Measurements from ENCODE around the gene KCNH1. TPM values are rescaled to one million over a fixed set of nuclear protein-coding genes. Genes with fewer than 3 reads are reported as not detected.

KCNH1 gene
- total RNA-seq, 2 donors from 2014 or later: 3.2 to 3.5 TPM

DNA sequence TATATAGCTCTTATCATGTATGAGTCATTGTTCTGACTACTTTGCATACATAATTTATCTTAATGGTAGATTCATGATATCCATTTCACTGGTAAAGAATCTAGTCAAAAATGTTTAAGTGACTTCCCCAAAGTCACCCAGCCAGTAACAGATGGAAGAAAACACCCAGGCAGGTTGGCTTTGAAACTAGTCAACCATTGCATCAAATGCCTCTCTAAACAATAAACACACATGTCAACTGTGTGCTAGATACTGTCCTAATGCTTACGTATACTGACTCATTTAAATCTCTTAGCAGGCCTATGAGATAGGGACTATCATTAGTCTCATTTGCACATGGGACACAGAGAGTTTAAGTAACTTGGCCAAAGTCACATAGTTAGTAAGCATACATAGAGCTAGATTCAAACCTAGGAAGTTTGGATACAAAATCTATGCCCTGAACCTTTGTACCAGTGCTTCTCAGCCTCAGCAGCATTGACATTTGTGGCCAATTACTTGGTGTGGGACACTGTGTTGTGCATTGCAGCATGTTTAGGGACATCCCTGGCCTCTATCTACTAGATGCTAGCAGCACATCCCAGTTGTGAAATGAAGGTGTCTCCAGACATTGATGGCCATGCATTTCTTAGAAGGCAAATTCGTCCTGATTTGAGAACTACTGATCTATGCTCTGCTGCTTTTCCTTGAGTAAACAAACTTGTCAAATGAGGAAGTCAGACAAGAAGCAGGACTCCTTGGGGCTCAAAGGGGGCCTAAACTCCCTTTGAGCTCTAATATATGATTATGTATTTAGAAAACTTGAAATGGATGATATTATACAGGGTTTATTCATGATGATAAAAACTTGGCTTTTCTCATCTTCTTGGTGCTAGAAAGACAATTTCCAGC, 316.3 kb downstream of the KCNH1 start:
- DNase-seq: no peak
- no peaks in the 10 kb centered on the region for H3K27me3 Mint-ChIP-seq (ENCODE audit: insufficient read depth)
- WGBS, 2 experiments (ENCODE audit: insufficient coverage in 1 of 2, insufficient read length in 1 of 2): 87 to 91% methylated on average over 2 of the region's 2 CpGs

DNA sequence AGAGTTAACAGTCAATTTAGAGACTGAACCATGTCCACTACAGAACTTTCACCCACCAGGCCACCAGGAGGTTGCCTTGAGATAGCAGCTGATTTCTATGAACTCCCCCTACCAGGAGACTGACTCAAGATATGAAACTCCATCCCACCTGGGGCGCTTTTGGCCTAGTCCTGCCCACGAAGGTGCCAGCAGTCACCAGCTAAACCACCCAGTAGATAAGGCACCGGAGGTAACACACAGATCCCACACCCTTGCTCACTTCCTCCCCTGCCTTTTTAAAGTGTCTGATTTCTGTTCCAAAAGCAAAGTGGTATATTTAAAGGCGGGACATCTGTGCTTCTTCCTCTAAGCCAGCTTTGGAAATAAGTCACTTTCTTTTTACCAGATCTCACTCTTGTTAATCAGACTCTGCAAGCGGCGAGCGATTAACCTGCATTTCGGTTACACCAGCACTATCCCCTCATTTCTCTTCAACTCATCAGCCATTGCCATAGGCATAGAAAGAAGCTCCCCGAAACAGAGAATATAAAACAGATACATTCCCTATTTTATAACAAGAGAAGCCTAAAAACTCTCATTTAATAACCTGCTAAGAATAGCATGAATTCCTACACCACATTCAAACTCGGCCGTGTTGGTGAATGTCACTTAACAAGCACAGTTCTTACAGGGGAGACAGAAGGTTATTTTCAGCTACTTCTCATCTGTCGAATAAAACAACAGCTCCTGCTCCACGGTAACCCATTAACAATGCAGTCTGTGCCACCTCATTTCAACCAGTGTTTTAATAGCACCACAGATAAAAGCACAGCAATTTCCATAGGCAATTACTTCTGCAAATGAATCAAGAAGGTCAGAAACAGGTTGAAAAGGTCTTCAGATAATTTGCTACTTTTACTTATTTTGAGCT, 318.1 kb downstream of the KCNH1 start:
- Mint-ChIP-seq H3K27me3 (ENCODE audit: insufficient read depth) (no peaks in the 10 kb centered on the region), H3K4me3 (no peak overlapping the region), H3K27ac (no peak overlapping the region), H3K36me3 (ENCODE audit: low read depth) (no peaks in the 10 kb centered on the region), H3K4me1 (peaks cover 6% of the 10 kb centered on the region), H3K9me3 (no peaks in the 10 kb centered on the region)
- H3K4me3 ChIP-seq (ENCODE audit: low read length): no peak overlapping the region
- DNase-seq: no peak
- no peaks in the 10 kb centered on the region for H3K9me3 ChIP-seq (ENCODE audit: control insufficient read depth, low read length)
- no peaks in the 10 kb centered on the region for H3K4me1 ChIP-seq (ENCODE audit: control insufficient read depth, insufficient read depth, low read length)
- no peaks in the 10 kb centered on the region for H3K27me3 ChIP-seq (ENCODE audit: control insufficient read depth, insufficient read depth, low read length, poor library complexity, severe bottlenecking)
- H3K9ac ChIP-seq (ENCODE audit: extremely low read depth, low read length, poor library complexity, severe bottlenecking): no peak overlapping the region
- TF ChIP-seq, protein P1, sequence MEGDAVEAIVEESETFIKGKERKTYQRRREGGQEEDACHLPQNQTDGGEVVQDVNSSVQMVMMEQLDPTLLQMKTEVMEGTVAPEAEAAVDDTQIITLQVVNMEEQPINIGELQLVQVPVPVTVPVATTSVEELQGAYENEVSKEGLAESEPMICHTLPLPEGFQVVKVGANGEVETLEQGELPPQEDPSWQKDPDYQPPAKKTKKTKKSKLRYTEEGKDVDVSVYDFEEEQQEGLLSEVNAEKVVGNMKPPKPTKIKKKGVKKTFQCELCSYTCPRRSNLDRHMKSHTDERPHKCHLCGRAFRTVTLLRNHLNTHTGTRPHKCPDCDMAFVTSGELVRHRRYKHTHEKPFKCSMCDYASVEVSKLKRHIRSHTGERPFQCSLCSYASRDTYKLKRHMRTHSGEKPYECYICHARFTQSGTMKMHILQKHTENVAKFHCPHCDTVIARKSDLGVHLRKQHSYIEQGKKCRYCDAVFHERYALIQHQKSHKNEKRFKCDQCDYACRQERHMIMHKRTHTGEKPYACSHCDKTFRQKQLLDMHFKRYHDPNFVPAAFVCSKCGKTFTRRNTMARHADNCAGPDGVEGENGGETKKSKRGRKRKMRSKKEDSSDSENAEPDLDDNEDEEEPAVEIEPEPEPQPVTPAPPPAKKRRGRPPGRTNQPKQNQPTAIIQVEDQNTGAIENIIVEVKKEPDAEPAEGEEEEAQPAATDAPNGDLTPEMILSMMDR (conservative IDR thresholded peaks at IDR 0.05): no peak
- no peak overlapping the region for H3K27ac ChIP-seq (ENCODE audit: low read depth, low read length)
- H3K36me3 ChIP-seq (ENCODE audit: control insufficient read depth, insufficient read depth, low read length): no peaks in the 10 kb centered on the region
- WGBS, 2 experiments (ENCODE audit: insufficient coverage in 1 of 2, insufficient read length in 1 of 2): 87% methylated on average over 8 to 13 of the region's 13 CpGs

More for the DNA sequence above, 316.3 kb downstream of the KCNH1 start:
- no peak overlapping the region for H3K9ac ChIP-seq (ENCODE audit: extremely low read depth, low read length, poor library complexity, severe bottlenecking)
- H3K9me3 ChIP-seq (ENCODE audit: control insufficient read depth, low read length): no peaks in the 10 kb centered on the region
- no peaks in the 10 kb centered on the region for H3K9me3 Mint-ChIP-seq
- no peak overlapping the region for H3K4me3 Mint-ChIP-seq
- no peak overlapping the region for H3K4me3 ChIP-seq (ENCODE audit: low read length)
- H3K4me1 Mint-ChIP-seq: peaks cover 6% of the 10 kb centered on the region
- H3K27ac ChIP-seq (ENCODE audit: low read depth, low read length): no peak overlapping the region
- no peaks in the 10 kb centered on the region for H3K36me3 Mint-ChIP-seq (ENCODE audit: low read depth)
- no peaks in the 10 kb centered on the region for H3K4me1 ChIP-seq (ENCODE audit: control insufficient read depth, insufficient read depth, low read length)
- H3K27ac Mint-ChIP-seq: no peak overlapping the region
- TF ChIP-seq, protein P1 (conservative IDR thresholded peaks at IDR 0.05): no peak
- no peaks in the 10 kb centered on the region for H3K36me3 ChIP-seq (ENCODE audit: control insufficient read depth, insufficient read depth, low read length)
- H3K27me3 ChIP-seq (ENCODE audit: control insufficient read depth, insufficient read depth, low read length, poor library complexity, severe bottlenecking): no peaks in the 10 kb centered on the region

DNA sequence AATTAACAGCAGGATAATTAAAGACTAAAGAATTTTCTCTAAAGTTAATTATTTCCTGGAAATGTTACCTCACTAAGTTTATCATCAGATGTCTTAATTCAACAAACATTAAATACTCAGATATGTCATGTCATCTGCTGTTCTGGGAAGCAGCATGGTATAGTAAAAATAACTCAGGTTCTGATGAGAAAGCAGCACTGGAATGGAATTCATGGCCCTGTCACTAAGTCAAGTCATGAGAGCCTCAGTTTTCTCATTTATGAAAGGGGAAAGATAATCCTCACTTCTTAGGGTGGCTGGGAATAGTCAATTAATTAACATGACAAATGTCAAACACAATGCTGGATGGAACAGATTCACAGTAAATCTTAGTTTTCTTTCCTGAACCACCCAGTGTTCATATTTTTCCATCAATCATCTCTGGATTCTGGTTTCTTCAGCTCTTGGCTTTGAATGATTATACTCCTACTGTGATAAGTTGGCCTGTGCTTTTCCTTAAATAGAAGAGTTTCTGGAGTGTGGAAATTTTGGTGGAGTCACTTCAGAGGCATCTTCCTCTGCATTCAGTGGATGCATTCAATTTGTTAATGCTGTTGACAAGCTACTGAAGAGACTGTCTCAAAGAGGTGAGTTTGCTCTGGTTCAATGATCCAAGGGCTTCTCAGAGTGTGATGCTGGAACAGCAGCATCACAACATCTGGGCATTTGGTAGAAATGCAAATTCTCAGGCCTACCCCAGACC, 319.4 kb downstream of the KCNH1 start:
- DNase-seq: no peak
- Mint-ChIP-seq H3K36me3 (ENCODE audit: low read depth) (no peaks in the 10 kb centered on the region), H3K27ac (no peak overlapping the region), H3K4me1 (peaks cover 6% of the 10 kb centered on the region), H3K9me3 (no peaks in the 10 kb centered on the region), H3K4me3 (no peak overlapping the region), H3K27me3 (ENCODE audit: insufficient read depth) (no peaks in the 10 kb centered on the region)
- TF ChIP-seq, protein P1 (conservative IDR thresholded peaks at IDR 0.05): no peak
- no peaks in the 10 kb centered on the region for H3K9me3 ChIP-seq (ENCODE audit: control insufficient read depth, low read length)
- H3K27ac ChIP-seq (ENCODE audit: low read depth, low read length): no peak overlapping the region
- no peaks in the 10 kb centered on the region for H3K4me1 ChIP-seq (ENCODE audit: control insufficient read depth, insufficient read depth, low read length)
- no peaks in the 10 kb centered on the region for H3K27me3 ChIP-seq (ENCODE audit: control insufficient read depth, insufficient read depth, low read length, poor library complexity, severe bottlenecking)
- H3K4me3 ChIP-seq (ENCODE audit: low read length): no peak overlapping the region
- H3K9ac ChIP-seq (ENCODE audit: extremely low read depth, low read length, poor library complexity, severe bottlenecking): no peak overlapping the region
- no peaks in the 10 kb centered on the region for H3K36me3 ChIP-seq (ENCODE audit: control insufficient read depth, insufficient read depth, low read length)

Measured in endodermal cell (in vitro differentiated cells).